CD14-positive monocyte (primary cell): Measurements from ENCODE around the gene LRRC7. TPM values are rescaled to one million over a fixed set of nuclear protein-coding genes. Genes with fewer than 3 reads are reported as not detected.

Source experiments
- DNase-seq, 3 donors: peaks; one replicate each; pipeline ENCODE4 v3.0.0-alpha.2; 2011 to 2022
- H2AFZ ChIP-seq: 2 replicates; pipeline ENCODE4 v1.6.0; 2012; ENCODE audit warnings: mild to moderate bottlenecking, low read depth, low read length, inconsistent platforms; ENCODE audit not compliant: insufficient read depth, poor library complexity, severe bottlenecking
- H3K27ac ChIP-seq, 2 donors: 1 replicate in 1 of 2; 2 replicates in 1 of 2; pipeline ENCODE4 v1.5.1; 2012 to 2013; ENCODE audit warnings: low read length in 2 of 2, control low read depth in 1 of 2, inconsistent platforms in 1 of 2, low read depth in 1 of 2, mild to moderate bottlenecking in 1 of 2
- H3K27me3 ChIP-seq, 2 donors: one replicate each; pipeline versions ENCODE4 v1.6.0 to v1.6.1; 2011 to 2013; ENCODE audit warnings: low read length in 2 of 2; ENCODE audit not compliant: control insufficient read depth in 2 of 2, insufficient read depth in 2 of 2
- H3K36me3 ChIP-seq, 2 donors: replicated peaks in 1 of 2; 1 replicate in 1 of 2; 2 replicates in 1 of 2; pipeline versions ENCODE4 v1.5.1 to v1.6.1; 2012 to 2013; ENCODE audit warnings: low read length in 2 of 2, control low read depth in 1 of 2, inconsistent platforms in 1 of 2, mild to moderate bottlenecking in 1 of 2; ENCODE audit not compliant: insufficient read depth in 2 of 2, control insufficient read depth in 1 of 2
- H3K4me1 ChIP-seq, 2 donors: 1 replicate in 1 of 2; 2 replicates in 1 of 2; pipeline versions ENCODE4 v1.5.1 to v1.6.1; 2012 to 2013; ENCODE audit warnings: low read length in 2 of 2, control low read depth in 1 of 2, inconsistent platforms in 1 of 2, mild to moderate bottlenecking in 1 of 2, moderate library complexity in 1 of 2; ENCODE audit not compliant: insufficient read depth in 2 of 2, control insufficient read depth in 1 of 2
- H3K4me2 ChIP-seq: replicated peaks from 2 replicates; pipeline ENCODE3; 2012; ENCODE audit warnings: low read length, moderate library complexity, mild to moderate bottlenecking; ENCODE audit not compliant: poor library complexity, severe bottlenecking; ENCODE audit errors: extremely low read depth
- H3K4me3 ChIP-seq, 3 experiments: fragments of 200-600 bp in 1 of 3; sonication (generic) in 1 of 3; replicated peaks in 1 of 3; 1 replicate in 2 of 3; 2 replicates in 1 of 3; pipeline ENCODE4 v1.5.1; 2011 to 2013; ENCODE audit warnings: low read length in 3 of 3, mild to moderate bottlenecking in 3 of 3, control low read depth in 2 of 3, low read depth in 2 of 3, inconsistent platforms in 1 of 3, moderate library complexity in 1 of 3
- H3K79me2 ChIP-seq: 2 replicates; pipeline ENCODE4 v1.6.0; 2012; ENCODE audit warnings: mild to moderate bottlenecking, control low read depth, inconsistent platforms, low read length, moderate library complexity; ENCODE audit not compliant: insufficient read depth
- H3K9ac ChIP-seq: 2 replicates; pipeline ENCODE4 v1.6.0; 2017; ENCODE audit warnings: low read length, mild to moderate bottlenecking; ENCODE audit not compliant: insufficient read depth, poor library complexity, severe bottlenecking
- H3K9me3 ChIP-seq, 2 donors: replicated peaks in 1 of 2; 1 replicate in 1 of 2; 2 replicates in 1 of 2; pipeline versions ENCODE4 v1.5.1 to v1.6.1; 2012 to 2013; ENCODE audit warnings: low read length in 2 of 2, control low read depth in 1 of 2; ENCODE audit not compliant: control insufficient read depth in 1 of 2, insufficient read depth in 1 of 2
- H4K20me1 ChIP-seq: 2 replicates; pipeline ENCODE4 v1.6.0; 2012; ENCODE audit warnings: mild to moderate bottlenecking, low read length, control low read depth, moderate library complexity; ENCODE audit not compliant: insufficient read depth
- H3K27ac Mint-ChIP-seq, 7 donors: one replicate each; pipeline ENCODE4 v1.8.0; 2020; ENCODE audit warnings: mild to moderate bottlenecking in 7 of 7, mixed read lengths in 7 of 7, moderate library complexity in 6 of 7, inconsistent platforms in 2 of 7
- H3K27me3 Mint-ChIP-seq, 3 donors: one replicate each; pipeline ENCODE4 v1.8.0; 2021 to 2022; ENCODE audit warnings: low read depth in 3 of 3, mild to moderate bottlenecking in 3 of 3, mixed read lengths in 3 of 3, moderate library complexity in 3 of 3, inconsistent platforms in 1 of 3
- H3K36me3 Mint-ChIP-seq, 2 donors: one replicate each; pipeline ENCODE4 v1.8.0; 2020; ENCODE audit warnings: mixed read lengths in 2 of 2, inconsistent platforms in 1 of 2, mild to moderate bottlenecking in 1 of 2
- H3K4me1 Mint-ChIP-seq: one replicate; pipeline ENCODE4 v1.8.0; 2020; ENCODE audit warnings: mild to moderate bottlenecking, mixed read lengths
- H3K4me3 Mint-ChIP-seq, 2 donors: one replicate each; pipeline ENCODE4 v1.8.0; 2020; ENCODE audit warnings: mild to moderate bottlenecking in 2 of 2, mixed read lengths in 2 of 2, moderate library complexity in 1 of 2
- H3K9me3 Mint-ChIP-seq, 7 donors: one replicate each; pipeline ENCODE4 v1.8.0; 2020 to 2022; ENCODE audit warnings: mixed read lengths in 7 of 7, mild to moderate bottlenecking in 6 of 7, moderate library complexity in 6 of 7, inconsistent platforms in 2 of 7
- WGBS: methylation state at CpG from one replicate; pipeline ENCODE4 v1.1.5; 2013; ENCODE audit warnings: missing lambda C conversion rate; ENCODE audit not compliant: insufficient coverage; 5-methylcytosine and 5-hydroxymethylcytosine counted together
- intact Hi-C, 2 donors: fragments of 100-400 bp; cut with micrococcal nuclease; formaldehyde crosslinking; loops; one replicate each; pipeline versions ENCODE4 v1.15.0 to v1.15.1; 2023
- polyA plus RNA-seq, 3 donors: library from polyadenylated mRNA; depleted of rRNA in 1 of 3; unstranded in 2 of 3; stranded (reverse) in 1 of 3; fragments of 300-500 nt in 2 of 3; fragments of >200 nt in 1 of 3; fragmentation: Illumina TruSeq in 2 of 3; gene quantifications; 1 replicate in 2 of 3; 2 replicates in 1 of 3; pipeline ENCODE4 v1.2.3, GENCODE V29; 2012 to 2021
- TF ChIP-seq, protein P1 (sequence below): fragments of 200-600 bp; IDR thresholded peaks from one replicate; pipeline ENCODE4 v1.8.0; 2022; ENCODE audit warnings: antibody characterized with exemption, mild to moderate bottlenecking

The LRRC7 gene
- polyA plus RNA-seq, 3 donors, result not detected

DNA sequence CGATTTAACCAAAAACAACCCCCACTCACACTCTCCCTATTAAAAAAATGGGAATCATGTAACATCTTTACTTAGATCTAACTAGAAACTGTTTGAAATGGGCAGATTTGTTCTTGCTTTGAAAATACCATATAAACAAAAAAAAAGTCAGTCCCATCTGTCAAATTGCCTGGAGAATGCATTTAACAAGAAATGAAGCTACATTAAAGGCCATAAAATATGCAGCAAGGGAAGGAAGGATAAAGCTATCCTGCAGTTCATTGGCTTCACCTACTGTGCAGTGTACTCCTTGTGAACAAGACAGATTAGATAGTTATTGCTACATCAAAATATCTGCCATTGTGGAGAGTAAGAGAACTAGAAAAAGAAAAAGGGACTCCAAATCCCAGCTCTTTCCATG lies 160.5 kb downstream of the LRRC7 start:
- Mint-ChIP-seq H3K4me1 (no peaks in the 10 kb centered on the region), H3K36me3 (no peaks in the 10 kb centered on the region), H3K27ac (no peak overlapping the region), H3K9me3 (peaks cover 5 to 19% (median 13%) of the 10 kb centered on the region in 7 donors), H3K27me3 (peaks cover 0 to 3% (median 0%) of the 10 kb centered on the region in 3 donors), H3K4me3 (no peak overlapping the region)
- Histone ChIP-seq H3K4me3 (no peak overlapping the region), H2AFZ (no peak overlapping the region), H3K4me1 (no peaks in the 10 kb centered on the region), H3K27me3 (no peaks in the 10 kb centered on the region), H3K27ac (no peak overlapping the region), H4K20me1 (no peaks in the 10 kb centered on the region), H3K79me2 (no peaks in the 10 kb centered on the region), H3K9ac (no peak overlapping the region), H3K4me2 (no peak overlapping the region), H3K36me3 (no peaks in the 10 kb centered on the region), H3K9me3 (peaks cover 10 to 15% of the 10 kb centered on the region in 2 donors)
- WGBS, result no CpG with 5 or more reads among the region's 1 CpG
- DNase-seq, result no peak
- TF ChIP-seq, protein P1, sequence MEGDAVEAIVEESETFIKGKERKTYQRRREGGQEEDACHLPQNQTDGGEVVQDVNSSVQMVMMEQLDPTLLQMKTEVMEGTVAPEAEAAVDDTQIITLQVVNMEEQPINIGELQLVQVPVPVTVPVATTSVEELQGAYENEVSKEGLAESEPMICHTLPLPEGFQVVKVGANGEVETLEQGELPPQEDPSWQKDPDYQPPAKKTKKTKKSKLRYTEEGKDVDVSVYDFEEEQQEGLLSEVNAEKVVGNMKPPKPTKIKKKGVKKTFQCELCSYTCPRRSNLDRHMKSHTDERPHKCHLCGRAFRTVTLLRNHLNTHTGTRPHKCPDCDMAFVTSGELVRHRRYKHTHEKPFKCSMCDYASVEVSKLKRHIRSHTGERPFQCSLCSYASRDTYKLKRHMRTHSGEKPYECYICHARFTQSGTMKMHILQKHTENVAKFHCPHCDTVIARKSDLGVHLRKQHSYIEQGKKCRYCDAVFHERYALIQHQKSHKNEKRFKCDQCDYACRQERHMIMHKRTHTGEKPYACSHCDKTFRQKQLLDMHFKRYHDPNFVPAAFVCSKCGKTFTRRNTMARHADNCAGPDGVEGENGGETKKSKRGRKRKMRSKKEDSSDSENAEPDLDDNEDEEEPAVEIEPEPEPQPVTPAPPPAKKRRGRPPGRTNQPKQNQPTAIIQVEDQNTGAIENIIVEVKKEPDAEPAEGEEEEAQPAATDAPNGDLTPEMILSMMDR, result no peak
- intact Hi-C loops, result no loop called here

DNA sequence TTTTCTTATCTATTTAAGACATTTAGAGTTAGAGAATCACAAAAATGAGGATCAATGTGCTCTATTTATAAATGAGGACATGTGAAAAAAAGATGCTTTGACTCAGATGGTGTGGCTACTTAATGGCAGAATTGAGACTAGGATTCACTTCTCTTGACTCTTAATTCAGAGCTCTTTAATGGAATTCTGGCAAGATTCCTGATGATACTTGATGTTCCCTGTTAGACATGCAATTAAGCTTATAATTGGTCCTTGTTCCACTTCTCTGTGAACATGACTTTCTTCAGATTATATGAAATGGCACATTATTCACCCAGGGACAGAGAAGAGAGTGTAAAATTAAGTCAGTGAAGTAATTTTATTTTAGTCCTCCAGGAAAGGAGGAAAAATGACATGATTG lies 165.3 kb downstream of the LRRC7 start:
- Histone ChIP-seq H3K9me3 (peaks cover 10 to 15% of the 10 kb centered on the region in 2 donors), H3K4me2 (no peak overlapping the region), H3K27ac (no peak overlapping the region), H3K27me3 (no peaks in the 10 kb centered on the region), H3K4me1 (no peaks in the 10 kb centered on the region), H3K9ac (no peak overlapping the region), H3K36me3 (no peaks in the 10 kb centered on the region), H2AFZ (no peak overlapping the region), H3K79me2 (no peaks in the 10 kb centered on the region), H4K20me1 (no peaks in the 10 kb centered on the region), H3K4me3 (no peak overlapping the region)
- TF ChIP-seq, protein P1, result no peak
- Mint-ChIP-seq H3K9me3 (peaks cover 0 to 15% (median 10%) of the 10 kb centered on the region in 7 donors), H3K27ac (no peak overlapping the region), H3K4me3 (no peak overlapping the region), H3K27me3 (no peaks in the 10 kb centered on the region), H3K36me3 (no peaks in the 10 kb centered on the region), H3K4me1 (no peaks in the 10 kb centered on the region)
- intact Hi-C loops, result loop anchor here (10.0 kb wide), 1 partner anchor 1878 kb away; no protein-coding TSS in a partner anchor
- DNase-seq, result no peak
